Neuron (in vitro differentiated cells): Measurements from ENCODE around the gene PHLPP2.

Experiments
- H2AFZ ChIP-seq: one replicate; pipeline ENCODE4 v1.6.1; 2013; ENCODE audit warnings: low read depth, mild to moderate bottlenecking, inconsistent platforms, low read length, moderate library complexity
- H3K27me3 ChIP-seq: one replicate; pipeline ENCODE4 v1.6.1; 2013; ENCODE audit warnings: low read length; ENCODE audit not compliant: insufficient read depth
- H3K36me3 ChIP-seq: one replicate; pipeline ENCODE4 v1.6.1; 2013; ENCODE audit warnings: low read length; ENCODE audit not compliant: insufficient read depth
- H3K4me1 ChIP-seq: one replicate; pipeline ENCODE4 v1.6.1; 2013; ENCODE audit warnings: low read length; ENCODE audit not compliant: insufficient read depth
- H3K4me3 ChIP-seq: 2 replicates; pipeline ENCODE4 v1.5.1; 2013; ENCODE audit warnings: mild to moderate bottlenecking, low read length, moderate library complexity
- H3K9me3 ChIP-seq: one replicate; pipeline ENCODE4 v1.6.1; 2013; ENCODE audit warnings: low read length

The PHLPP2 gene

DNA sequence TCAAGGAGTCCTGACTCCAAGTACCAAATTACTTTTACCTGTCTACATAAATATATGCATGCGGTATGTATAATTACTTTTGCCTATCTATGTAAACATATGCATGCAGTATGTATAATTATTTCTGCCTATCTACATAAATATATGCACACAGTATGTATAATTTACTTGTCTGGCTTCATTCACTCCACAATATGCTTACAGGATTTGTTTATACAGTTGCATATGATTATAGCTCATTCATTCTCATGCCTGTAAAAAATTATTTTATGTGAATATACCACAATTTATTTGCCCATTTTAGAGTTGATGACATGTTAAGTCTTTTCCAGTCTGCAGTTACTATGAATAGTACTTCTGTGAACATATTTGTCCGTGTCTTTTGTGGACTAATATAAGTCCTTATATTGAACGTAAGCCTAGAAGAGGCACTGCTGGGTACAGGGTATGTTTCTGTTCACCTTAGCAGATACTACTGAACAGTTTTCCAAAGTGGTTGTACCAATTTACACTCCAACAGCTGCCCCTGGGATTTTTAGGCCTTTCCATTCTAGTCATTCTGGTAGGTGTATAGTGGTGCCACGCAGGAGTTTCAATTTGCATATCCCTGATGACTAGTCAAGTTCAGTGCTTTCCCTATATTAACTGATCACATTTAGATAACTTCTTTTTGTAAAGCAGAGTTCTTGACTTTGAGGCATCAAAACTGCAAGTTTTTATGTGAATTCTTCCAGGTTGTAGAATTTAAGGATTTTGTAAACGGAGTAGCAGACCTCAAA is 51.5 kb downstream of the PHLPP2 start:
- Histone ChIP-seq H3K27me3 (no peaks in the 10 kb centered on the region), H3K4me3 (no peak overlapping the region), H2AFZ (no peak overlapping the region), H3K4me1 (no peaks in the 10 kb centered on the region), H3K36me3 (peaks cover 70% of the 10 kb centered on the region), H3K9me3 (no peaks in the 10 kb centered on the region)

DNA sequence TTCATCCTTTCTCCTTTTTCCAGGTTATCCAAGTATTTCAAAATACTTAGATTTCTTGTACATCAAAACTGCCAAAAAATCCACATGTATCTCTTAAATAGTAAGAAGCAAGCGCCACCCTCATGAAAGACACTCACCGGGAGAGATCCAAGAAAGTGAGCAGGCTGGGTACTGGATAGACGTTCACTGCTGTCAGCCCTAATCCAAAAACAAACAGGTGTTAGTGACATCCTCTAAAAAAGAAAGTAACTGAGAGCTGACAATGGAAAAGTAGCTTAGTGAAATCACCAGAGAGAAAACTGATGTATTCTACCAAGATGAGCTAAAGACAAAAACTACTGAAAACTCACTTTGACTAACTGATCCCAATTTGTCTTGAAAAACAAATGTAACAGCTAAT is 52.4 kb downstream of the PHLPP2 start:
- Histone ChIP-seq H3K36me3 (peaks cover 77% of the 10 kb centered on the region), H3K4me3 (no peak overlapping the region), H3K4me1 (no peaks in the 10 kb centered on the region), H3K9me3 (no peaks in the 10 kb centered on the region), H3K27me3 (no peaks in the 10 kb centered on the region), H2AFZ (no peak overlapping the region)

DNA sequence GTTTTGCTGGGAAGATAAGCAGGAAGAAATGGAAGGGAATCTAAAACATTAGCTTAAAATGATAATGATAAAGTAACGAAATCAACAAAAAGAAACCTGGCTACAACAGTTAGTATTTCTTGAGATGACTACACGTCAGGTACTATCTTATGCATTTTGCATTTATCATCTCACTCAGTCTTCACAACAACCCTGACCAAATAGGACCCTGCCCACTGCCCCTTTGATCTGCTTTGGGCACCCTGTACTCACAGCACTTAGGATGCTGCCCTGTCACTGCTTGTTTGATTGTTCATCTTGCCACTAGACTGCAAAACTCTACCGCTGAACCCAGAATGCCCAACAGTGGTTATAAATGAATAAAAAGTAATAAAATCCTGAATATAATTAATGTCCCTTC is 53.3 kb downstream of the PHLPP2 start:
- no peak overlapping the region for H3K4me3 ChIP-seq
- H3K36me3 ChIP-seq: peaks cover 79% of the 10 kb centered on the region
- H3K4me1 ChIP-seq: no peaks in the 10 kb centered on the region
- no peaks in the 10 kb centered on the region for H3K27me3 ChIP-seq
- H3K9me3 ChIP-seq: no peaks in the 10 kb centered on the region
- H2AFZ ChIP-seq: no peak overlapping the region

DNA sequence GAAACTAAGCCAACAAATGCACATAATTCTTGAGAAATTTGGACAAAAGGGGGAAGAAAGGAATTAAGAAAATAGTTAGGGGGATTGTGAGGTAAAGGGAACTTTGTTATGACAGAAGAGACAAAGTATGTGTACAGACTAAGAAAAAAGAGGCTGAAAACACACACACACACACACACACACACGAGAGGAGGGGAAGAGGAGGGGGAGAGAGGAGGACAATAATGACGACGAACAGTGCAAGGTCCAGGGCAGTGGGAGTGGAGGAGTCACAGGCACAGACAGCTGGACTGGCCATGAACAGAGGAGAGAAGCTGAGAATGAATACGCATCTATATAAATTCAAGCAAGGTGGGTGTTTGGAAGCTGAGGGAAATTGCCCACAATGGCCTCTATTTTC is 54.0 kb downstream of the PHLPP2 start:
- Histone ChIP-seq H3K9me3 (no peaks in the 10 kb centered on the region), H3K27me3 (no peaks in the 10 kb centered on the region), H3K36me3 (peaks cover 79% of the 10 kb centered on the region)

DNA sequence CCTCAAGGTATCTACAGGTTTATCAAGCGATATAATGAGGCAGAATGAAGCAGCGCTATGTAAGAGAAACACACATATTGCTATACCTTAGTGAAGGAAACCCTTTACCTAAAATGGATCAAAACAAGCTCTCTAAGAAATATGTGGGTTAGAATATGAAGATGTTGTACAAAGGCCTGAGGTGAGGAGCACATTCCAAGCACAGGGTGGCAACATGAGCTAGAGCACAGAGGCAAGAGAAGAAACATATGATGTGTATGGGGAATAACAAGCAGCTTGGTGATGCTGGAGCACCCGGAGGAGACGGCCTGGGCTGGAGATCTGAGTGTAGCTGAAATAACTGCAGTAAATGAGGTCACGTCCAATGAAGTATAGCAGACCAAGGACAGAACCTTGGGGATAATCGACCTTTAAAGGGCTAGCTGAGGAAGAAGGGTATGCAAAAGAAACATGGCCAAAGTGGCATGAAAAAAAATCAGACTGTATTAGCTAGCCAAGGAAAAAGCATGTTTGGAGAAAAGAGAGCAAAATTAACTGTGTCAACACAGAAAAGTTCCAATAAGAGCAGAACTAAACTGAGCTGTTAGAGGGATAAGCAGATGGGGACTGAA is 54.5 kb downstream of the PHLPP2 start:
- Histone ChIP-seq H3K36me3 (peaks cover 77% of the 10 kb centered on the region), H3K27me3 (no peaks in the 10 kb centered on the region), H3K4me3 (no peak overlapping the region)

More for the DNA sequence above, 54.0 kb downstream of the PHLPP2 start:
- H2AFZ ChIP-seq: no peak overlapping the region
- H3K4me3 ChIP-seq: no peak overlapping the region
- H3K4me1 ChIP-seq: no peaks in the 10 kb centered on the region

DNA sequence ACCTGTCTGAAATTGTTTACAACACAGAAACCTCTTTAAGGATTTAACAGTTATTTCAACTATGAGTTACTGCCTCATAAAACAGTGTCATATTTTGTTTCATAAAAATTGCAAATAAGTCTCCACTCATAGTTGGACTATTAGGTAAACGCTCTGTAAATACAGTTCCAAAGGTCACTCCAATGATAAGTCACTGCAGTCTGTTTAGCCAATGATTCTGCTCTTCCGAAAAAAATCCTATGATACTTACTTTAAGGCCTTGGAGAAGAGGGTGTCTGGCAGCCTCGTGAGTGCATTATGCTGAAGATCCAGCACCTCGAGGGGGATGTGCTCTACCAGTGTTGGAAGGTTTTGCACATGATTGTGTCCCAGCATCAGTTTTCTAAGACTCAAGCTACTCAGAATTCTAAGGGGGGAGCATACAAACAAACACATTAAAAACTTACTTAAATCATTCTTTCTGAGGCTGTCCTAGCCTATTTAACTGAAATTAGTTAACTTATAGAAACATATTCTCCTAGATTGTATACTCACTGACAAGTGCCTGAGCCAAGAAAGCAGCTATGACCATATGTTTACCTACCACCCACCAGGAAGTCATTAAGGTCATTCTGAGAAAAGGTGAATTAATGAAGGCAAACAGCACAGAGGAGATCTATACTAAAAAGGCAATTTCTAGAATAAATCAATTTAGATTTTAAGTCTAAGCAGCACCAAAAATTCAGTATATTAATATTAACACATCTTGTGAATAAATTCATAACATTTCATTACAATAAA is 57.4 kb downstream of the PHLPP2 start:
- Histone ChIP-seq H3K4me1 (no peaks in the 10 kb centered on the region), H3K27me3 (no peaks in the 10 kb centered on the region), H3K36me3 (peaks cover 78% of the 10 kb centered on the region), H2AFZ (no peak overlapping the region), H3K4me3 (no peak overlapping the region), H3K9me3 (no peaks in the 10 kb centered on the region)

More for the DNA sequence above, 54.5 kb downstream of the PHLPP2 start:
- Histone ChIP-seq H3K9me3 (no peaks in the 10 kb centered on the region), H3K4me1 (no peaks in the 10 kb centered on the region), H2AFZ (no peak overlapping the region)

DNA sequence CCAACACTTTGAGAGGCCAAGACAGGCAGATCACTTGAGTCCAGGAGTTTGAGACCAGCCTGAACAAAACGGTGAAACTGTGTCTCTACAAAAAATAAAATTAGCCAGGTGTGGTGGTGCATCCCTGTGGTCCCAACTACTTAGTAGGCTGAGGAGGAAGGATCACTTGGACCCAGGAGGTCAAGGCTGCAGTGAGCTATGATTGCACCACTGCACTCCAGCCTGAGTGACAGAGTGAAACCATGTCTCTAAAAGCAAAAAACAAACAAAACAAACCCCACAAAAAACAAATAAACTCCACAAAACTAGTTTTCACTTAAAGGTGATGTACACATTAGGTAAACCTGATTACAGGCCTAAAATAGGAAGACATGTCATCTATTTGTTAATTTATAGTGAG is 58.2 kb downstream of the PHLPP2 start:
- Histone ChIP-seq H3K9me3 (no peaks in the 10 kb centered on the region), H3K4me3 (no peak overlapping the region), H2AFZ (no peak overlapping the region), H3K36me3 (peaks cover 74% of the 10 kb centered on the region), H3K27me3 (no peaks in the 10 kb centered on the region), H3K4me1 (no peaks in the 10 kb centered on the region)

DNA sequence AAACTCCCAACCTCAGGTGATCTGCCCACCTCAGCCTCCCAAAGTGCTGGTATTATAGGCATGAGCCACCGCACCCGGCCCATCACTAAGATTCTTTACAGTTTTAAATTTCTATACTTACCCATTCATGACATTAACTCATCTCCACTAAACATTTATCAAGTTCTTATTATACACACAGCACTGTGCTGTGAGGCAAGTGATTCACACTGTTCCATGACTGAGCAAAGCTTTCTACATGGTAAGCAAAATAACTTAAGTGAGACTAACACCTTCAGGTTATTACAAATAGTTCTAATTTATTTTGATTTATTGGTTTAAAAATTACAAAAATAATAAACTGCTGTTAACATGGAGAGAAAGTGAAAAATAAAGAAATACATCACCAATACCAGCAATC is 65.0 kb downstream of the PHLPP2 start:
- Histone ChIP-seq H3K4me3 (no peak overlapping the region), H3K4me1 (no peaks in the 10 kb centered on the region), H3K36me3 (peaks cover 51% of the 10 kb centered on the region), H3K27me3 (no peaks in the 10 kb centered on the region), H3K9me3 (no peaks in the 10 kb centered on the region), H2AFZ (no peak overlapping the region)

DNA sequence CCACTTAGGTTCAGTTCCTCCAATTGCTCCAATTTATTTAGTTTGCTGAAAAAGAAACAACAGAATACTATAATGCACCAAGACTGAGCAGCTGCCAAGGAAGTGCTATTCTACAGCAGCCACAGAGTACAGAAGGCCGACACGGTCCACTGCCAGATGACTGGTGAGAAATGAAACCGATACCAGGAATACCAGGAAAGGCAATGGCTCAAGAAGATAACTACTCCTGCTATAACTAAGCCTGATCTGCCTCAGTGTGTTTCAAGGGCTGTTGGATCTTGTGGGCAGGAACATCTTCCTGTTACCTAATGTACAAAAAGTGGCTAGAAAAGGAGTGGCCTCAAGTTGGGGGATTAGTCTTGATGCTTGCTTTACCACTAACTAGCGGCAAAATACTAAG is 65.7 kb downstream of the PHLPP2 start:
- Histone ChIP-seq H3K4me3 (no peak overlapping the region), H3K4me1 (no peaks in the 10 kb centered on the region), H3K9me3 (no peaks in the 10 kb centered on the region), H3K36me3 (peaks cover 51% of the 10 kb centered on the region), H3K27me3 (no peaks in the 10 kb centered on the region), H2AFZ (no peak overlapping the region)

DNA sequence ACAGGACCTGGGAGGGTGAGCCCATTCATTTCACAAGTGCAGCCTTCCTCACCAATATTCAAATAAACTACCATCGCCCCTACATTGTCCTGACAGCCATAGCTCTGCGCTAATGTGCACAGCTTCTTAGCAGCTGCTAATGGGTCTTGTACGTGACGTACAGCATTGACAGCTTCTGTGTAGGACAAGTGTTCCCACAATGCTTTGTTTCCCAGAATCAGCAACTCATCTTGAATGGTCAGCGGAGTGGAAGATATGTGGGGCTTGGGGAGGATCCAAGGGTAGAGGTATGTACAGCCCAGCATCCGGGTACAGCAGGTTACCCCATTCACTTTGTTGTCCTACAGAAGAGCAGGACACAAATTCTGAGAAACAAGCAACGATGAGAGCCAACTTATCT is 74.8 kb downstream of the PHLPP2 start:
- Histone ChIP-seq H3K4me3 (no peak overlapping the region), H3K4me1 (no peaks in the 10 kb centered on the region), H2AFZ (no peak overlapping the region), H3K27me3 (no peaks in the 10 kb centered on the region), H3K36me3 (peaks cover 61% of the 10 kb centered on the region), H3K9me3 (no peaks in the 10 kb centered on the region)

DNA sequence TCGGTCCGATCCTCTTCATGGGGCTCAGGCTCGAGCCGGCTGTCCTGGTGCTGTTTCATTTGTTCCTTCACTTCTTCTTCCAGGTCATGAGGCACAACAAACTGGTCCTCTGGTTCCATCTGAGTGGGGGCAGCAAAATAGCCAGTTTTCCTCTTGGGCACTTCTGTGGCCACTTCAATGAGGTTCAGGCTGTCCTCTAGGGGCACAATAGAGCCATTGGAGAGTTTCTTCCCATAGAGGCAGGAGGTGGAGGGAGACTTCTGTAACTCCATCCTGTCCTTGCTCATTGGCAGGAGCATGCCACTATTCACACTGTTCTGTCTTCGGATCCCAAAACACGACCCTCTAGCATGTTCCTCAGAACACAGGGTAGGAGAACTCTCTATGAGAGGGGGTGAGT is 75.6 kb downstream of the PHLPP2 start:
- Histone ChIP-seq H3K36me3 (peaks cover 57% of the 10 kb centered on the region), H3K27me3 (no peaks in the 10 kb centered on the region), H3K4me1 (no peaks in the 10 kb centered on the region), H3K9me3 (no peaks in the 10 kb centered on the region), H3K4me3 (no peak overlapping the region), H2AFZ (no peak overlapping the region)

DNA sequence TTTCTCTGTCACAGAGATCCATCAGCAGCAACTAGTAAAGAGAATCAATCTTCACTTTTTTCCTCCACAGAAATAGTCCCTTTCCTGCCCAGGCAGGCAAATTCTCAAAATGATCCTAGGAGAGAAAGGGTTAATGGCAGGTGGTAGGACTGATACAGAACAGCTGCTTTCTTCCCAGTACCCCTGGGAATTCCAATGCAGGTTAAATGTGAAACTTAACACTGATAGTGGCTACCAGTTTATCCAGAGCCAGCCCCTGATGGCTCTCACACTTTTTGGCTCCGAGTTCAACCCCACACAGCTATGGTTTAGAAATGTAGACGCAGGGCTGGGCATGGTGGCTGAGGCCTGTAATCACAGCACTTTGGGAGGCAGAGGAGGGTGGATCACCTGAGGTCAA is 76.3 kb downstream of the PHLPP2 start:
- no peak overlapping the region for H3K4me3 ChIP-seq
- peaks cover 54% of the 10 kb centered on the region for H3K36me3 ChIP-seq
- no peak overlapping the region for H2AFZ ChIP-seq
- no peaks in the 10 kb centered on the region for H3K4me1 ChIP-seq
- H3K27me3 ChIP-seq: no peaks in the 10 kb centered on the region
- no peaks in the 10 kb centered on the region for H3K9me3 ChIP-seq

DNA sequence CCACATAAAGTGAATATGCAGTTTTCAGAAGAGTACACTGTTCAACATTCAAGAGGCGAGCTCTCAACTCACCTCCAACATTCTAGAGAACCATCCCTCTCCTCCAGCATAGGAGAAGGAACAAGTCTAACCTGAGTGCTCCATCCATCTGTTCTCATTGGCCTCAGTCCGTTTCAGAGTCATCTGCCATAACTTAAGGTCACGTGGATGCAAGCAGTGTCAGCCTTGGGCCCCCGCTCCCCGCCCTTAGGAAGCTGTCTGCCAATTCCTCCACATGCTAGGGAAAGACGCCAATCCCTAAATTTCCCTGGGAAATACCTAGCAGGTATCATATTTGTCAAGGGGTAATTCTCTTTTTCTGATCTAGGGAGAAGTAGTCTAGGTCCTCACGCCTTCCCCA is 77.1 kb downstream of the PHLPP2 start:
- no peaks in the 10 kb centered on the region for H3K9me3 ChIP-seq
- H3K36me3 ChIP-seq: peaks cover 46% of the 10 kb centered on the region
- H3K4me1 ChIP-seq: no peaks in the 10 kb centered on the region
- no peak overlapping the region for H2AFZ ChIP-seq
- no peak overlapping the region for H3K4me3 ChIP-seq
- no peaks in the 10 kb centered on the region for H3K27me3 ChIP-seq
